ENCODE results near the gene TSEN15.

The TSEN15 gene

GRCh38 chr1:184101571-184101970, 50.0 kb downstream of the TSEN15 start:
- DNase-seq (ENCODE audit: low spot score): no peak

GRCh38 chr1:184110272-184111204, 59.0 kb downstream of the TSEN15 start:
- DNase-seq (ENCODE audit: low spot score): no peak

DNA sequence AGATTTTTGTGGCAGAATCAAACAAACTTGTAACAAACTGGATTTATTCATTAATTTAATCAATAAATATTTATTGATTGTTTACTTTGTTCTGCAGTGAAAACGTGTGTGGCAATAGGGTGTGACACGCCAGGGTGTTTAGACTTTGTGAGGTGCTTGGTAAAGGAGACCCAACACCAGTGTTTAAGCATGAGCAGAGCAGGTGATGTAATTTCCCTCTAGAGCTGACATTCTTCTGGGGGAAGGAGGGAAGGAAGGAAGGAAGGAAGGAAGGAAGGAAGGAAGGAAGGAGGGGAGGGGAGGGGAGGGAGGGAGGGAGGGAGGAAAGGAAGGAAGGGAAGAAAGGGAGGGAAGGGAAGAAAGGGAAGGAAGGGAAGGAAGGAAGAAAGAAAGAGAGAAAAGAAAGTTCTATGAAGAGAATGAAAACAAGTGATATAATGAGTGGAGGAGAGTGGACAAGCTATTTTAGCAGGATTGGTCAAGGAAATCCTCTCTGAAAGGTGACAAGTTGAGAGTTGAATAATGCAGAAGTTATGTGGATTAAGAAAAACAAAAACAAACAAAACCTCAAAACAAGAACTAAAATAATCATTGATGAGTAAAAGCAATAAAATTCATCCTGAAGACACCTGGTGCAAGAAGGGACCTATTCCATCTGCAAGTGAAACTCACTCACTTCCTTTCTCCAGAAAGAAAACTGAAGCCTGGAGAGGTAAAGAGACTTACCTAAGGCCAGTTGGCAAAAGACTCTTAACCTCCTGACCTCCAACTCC, 60.8 kb downstream of the TSEN15 start:
- DNase-seq (ENCODE audit: low spot score): no peak

DNA sequence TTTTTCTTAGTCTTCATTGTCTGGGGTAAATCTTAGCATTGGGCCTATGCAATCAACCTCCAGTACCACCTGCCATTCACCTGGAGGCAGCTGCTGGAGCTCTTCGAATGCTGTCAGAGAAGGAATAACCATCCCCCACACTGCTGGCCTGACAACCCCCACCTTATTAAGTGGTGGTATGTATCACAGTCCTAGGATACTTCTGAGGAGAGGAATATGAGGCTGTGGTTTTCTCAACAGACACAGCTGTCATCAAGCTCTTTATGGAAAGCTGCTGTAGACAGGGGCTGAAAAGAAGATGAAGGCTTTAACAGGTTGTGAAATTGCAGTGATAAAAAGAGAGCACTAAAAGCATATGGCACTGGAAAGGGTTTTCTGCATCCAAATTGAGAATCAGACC, 61.7 kb downstream of the TSEN15 start:
- DNase-seq (ENCODE audit: low spot score): no peak

DNA sequence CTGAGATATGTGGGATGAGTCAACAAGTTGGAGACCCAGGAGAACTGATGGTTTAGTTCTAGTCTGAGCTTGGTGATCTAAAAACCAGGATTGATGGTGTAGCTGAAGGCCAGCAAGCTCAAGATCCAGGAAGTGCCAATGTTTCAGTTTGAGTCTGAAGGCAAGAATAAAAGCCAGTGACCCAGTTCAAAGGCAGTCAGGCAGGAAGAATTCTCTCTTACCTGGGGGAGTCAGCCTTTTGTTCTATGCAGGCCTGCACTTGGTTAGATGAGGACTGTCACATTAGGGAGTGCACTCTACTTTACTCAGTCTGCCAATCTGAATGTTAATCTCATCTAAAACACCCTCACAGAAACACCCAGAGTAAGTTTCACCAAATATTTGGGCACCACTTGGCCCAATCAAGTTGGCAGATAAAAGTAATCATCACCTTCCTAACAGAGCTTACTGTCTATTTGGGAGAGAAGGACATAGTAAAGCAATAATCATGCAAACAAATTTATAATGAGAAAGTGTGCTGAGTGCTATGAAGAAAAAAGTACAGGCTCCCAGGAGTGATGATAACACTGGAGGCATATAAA, 63.4 kb downstream of the TSEN15 start:
- no peak for DNase-seq (ENCODE audit: low spot score)

- no peak for DNase-seq (ENCODE audit: low spot score)
Observed at GRCh38 chr1:184116287-184116686, 64.8 kb downstream of the TSEN15 start.

GRCh38 chr1:184118046-184118445, 66.5 kb downstream of the TSEN15 start:
- DNase-seq (ENCODE audit: low spot score): no peak

All from iPS-NIHi11 (cell line).